VCaP (cell line): Measurements from ENCODE around the gene ADGRD1.

Experiments used
- H3K27ac ChIP-seq: fragments of 450-650 bp; 2 replicates; pipeline ENCODE4 v1.5.1; 2017
- TF ChIP-seq, protein P1 (sequence below): fragments of 450-650 bp; conservative IDR thresholded peaks from 2 replicates; pipeline ENCODE4 v1.5.1; 2017; ENCODE audit warnings: mild to moderate bottlenecking, moderate library complexity

The ADGRD1 gene

DNA sequence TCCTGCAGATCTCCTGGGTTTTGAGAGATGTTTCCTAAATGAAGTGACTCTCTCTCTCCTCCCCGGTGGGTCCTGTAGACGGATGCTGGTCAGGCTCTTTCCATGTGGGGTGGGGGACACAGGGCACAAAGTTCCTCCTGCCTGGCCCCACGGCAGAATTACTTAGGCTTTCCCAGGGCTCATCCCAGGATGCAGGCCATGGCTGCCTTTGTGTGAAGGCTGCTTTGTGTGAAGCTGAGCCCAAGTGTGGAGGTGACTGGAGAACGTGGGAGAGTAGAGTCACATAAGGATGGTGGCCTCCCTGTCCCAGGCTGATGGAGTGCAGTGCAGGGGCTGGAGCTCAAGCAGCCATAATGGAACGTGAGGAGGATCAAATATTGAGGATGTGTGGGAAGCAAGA lies 200.2 kb downstream of the ADGRD1 start:
- H3K27ac ChIP-seq = no peak overlapping the region
- TF ChIP-seq, protein P1, sequence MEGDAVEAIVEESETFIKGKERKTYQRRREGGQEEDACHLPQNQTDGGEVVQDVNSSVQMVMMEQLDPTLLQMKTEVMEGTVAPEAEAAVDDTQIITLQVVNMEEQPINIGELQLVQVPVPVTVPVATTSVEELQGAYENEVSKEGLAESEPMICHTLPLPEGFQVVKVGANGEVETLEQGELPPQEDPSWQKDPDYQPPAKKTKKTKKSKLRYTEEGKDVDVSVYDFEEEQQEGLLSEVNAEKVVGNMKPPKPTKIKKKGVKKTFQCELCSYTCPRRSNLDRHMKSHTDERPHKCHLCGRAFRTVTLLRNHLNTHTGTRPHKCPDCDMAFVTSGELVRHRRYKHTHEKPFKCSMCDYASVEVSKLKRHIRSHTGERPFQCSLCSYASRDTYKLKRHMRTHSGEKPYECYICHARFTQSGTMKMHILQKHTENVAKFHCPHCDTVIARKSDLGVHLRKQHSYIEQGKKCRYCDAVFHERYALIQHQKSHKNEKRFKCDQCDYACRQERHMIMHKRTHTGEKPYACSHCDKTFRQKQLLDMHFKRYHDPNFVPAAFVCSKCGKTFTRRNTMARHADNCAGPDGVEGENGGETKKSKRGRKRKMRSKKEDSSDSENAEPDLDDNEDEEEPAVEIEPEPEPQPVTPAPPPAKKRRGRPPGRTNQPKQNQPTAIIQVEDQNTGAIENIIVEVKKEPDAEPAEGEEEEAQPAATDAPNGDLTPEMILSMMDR = no peak

DNA sequence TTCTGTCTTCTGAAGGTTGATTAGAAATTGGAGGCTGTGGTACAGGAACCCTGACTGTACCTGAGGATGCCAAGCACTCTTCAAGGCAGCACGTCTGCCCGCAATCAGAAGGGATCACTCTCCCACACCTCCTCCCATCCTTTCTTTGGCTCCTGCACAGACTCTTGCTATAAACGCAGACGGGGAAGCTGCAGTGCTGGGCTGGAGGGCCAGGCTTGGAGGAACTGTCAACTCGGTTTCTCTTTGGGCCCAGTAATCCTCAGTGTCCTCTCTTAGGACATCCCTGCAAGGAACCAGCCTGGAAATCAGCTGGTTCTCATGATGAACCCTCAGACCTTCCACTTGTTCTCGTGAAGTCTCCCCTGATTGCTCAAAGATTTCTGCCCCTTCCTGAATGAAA lies 201.4 kb downstream of the ADGRD1 start:
- H3K27ac ChIP-seq = no peak overlapping the region
- TF ChIP-seq, protein P1 = no peak

DNA sequence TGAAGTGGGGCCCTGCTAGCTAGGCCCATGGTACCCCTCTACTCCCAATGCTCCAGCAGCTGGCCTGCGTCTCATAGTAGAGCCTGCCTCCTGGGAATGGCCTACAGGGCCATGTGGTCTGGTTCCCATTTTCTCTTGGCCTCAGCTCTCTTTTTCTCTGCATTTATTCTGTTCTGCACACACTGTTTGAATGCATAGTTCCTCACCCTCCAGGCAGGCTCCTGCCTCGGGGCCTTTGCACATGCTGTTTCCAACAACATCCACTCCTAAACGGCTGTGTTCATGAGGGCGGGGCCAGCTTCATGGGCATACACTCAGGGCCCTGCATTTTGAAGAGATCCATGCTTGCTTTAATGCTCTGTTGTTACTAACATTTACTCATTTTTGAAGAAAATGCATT lies 204.0 kb downstream of the ADGRD1 start:
- H3K27ac ChIP-seq = no peak overlapping the region
- TF ChIP-seq, protein P1 = no peak

DNA sequence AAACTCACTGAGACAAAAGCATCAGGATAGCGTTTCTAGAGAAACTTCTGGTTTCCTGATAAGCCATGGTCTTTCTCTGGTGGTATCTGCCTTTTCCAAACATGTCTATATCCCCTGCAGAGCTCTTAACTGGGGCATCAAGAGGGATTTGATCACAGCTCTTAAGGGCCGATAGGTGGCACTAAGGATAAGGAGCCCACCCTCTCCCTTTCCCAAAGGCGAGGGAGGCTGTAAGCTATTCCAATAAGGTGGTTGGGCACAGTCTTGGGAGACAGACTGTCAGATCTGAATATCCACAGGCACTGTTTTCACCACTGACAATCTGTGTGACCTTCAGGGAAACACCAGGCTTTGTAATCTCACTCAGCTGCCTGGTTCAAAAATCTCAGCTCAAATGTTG lies 206.0 kb downstream of the ADGRD1 start:
- TF ChIP-seq, protein P1 = no peak
- H3K27ac ChIP-seq = no peak overlapping the region

DNA sequence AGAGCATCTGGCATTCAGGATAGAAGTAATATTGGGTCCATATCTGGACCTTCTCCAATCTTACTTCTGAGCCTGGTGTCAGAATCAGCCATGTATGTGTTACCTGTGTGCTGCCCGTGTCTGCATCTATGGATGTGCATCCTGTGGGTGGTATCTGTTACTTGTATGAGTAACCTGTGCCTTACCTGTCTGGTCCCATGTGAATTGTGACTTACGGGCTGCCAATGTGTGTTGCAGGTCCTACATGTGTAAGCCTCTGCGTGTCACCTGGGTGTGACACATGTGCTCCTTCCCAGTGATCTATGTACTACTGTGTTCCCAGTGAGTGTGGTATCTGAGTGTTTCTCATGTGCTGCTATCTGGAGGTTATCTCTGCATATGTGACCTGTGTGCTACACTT lies 208.4 kb downstream of the ADGRD1 start:
- TF ChIP-seq, protein P1 = no peak
- H3K27ac ChIP-seq = no peak overlapping the region

DNA sequence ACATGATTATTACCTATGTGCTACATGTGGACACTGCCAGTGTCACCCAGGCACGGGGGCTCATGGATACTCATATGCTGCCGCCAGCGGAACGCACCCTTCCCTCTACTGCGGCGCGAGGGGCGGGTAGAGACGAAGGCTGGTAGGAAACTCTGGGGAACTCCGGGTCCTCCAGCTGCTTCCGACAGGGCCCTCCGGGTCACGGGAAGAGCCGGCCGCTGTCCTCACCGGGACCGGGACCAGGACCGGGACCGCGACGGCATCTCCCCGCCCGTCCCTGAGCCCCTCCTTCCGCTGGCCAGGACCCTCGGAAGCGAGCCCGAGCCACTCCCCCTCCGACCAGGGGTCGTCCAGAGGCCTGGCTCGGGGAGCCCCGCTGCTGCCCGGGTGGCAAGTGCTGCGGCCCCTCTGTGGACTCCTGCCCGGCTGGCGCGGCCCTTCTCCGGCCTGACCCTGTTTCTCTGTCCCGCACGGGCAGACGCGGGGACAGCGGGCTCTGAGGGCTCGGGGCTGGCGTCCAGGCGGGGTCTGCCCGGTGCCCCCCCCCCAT lies 209.6 kb downstream of the ADGRD1 start:
- H3K27ac ChIP-seq = no peak overlapping the region
- TF ChIP-seq, protein P1 = no peak

DNA sequence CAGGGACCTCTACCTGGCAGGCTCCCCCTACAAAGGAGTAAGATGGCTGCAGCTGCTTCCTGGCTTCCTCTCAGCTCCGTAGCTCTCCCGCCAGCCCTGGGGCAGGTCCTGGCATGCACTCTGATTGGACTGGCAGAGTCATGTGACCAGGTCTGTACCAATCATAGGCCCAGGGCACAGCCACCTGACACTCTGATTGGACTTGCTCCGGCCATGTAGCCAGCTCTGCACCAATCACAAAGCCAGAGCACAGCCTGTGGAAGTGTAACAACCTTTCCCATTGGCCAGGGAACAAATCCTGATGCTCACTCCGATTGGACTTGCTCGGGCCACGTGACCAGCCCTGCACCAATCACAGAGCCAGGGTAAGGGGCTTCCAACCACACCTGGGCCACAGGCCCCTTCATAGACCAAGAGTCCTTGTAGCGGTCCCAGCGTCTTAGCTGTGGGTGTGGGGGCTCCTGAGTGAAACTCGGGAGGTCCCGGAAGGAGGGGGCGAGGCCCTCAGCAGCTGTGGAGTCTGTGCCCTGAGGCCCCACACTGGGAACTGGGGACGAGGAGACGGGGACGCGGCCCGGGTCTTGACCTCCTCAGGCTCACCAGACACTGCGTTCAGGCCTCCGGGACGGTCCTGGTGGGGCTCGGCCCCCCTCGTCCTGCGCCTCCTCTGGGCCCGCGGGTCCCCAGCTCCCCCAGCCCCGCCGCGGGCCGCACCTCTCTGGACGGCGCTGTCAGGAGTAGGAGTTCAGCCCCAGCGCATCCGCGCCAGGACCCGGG lies 210.6 kb downstream of the ADGRD1 start:
- TF ChIP-seq, protein P1 = no peak
- no peak overlapping the region for H3K27ac ChIP-seq
